Measurements from ENCODE around the gene COPA. TPM values are rescaled to one million over a fixed set of nuclear protein-coding genes. Genes with fewer than 3 reads are reported as not detected.

The COPA gene
- total and polyA plus RNA-seq, 11 donors = 46.9 to 129 (median 100) TPM

Other genes with a start within 250 kb of the COPA start
- 10 to 100 TPM; 23.1 to 49.3 (median 24.8) TPM for gene IGSF8, start 244.6 kb downstream of the COPA start, total RNA-seq
- 10 to 100 TPM; 15.0 to 30.3 TPM for gene IGSF8, start 244.6 kb downstream of the COPA start, polyA plus RNA-seq
- gene ATP1A2, start 227.5 kb downstream of the COPA start, total RNA-seq = 100 to 1,000 TPM; 115 to 393 (median 280) TPM
- 10 to 100 TPM; 29.5 to 79.3 TPM for gene ATP1A2, start 227.5 kb downstream of the COPA start, polyA plus RNA-seq
- 1 to 10 TPM in 1 of 9 donors, under 1 TPM in 3, not detected in 5; 0.09 to 1.3 (median 0.29) TPM for gene ATP1A4, start 191.6 kb downstream of the COPA start, total RNA-seq
- gene ATP1A4, start 191.6 kb downstream of the COPA start, polyA plus RNA-seq = under 1 TPM in 1 of 2 donors, not detected in 1; 0.12 TPM
- 100 to 1,000 TPM in 1 of 9 donors, 10 to 100 TPM in 8; 23.6 to 129 (median 45.9) TPM for gene CASQ1, start 152.7 kb downstream of the COPA start, total RNA-seq
- gene CASQ1, start 152.7 kb downstream of the COPA start, polyA plus RNA-seq = 10 to 100 TPM; 35.4 to 55.9 TPM
- gene PEA15, start 137.9 kb downstream of the COPA start, total RNA-seq = 100 to 1,000 TPM; 134 to 581 (median 290) TPM
- gene PEA15, start 137.9 kb downstream of the COPA start, polyA plus RNA-seq = 1,000 to 10,000 TPM in 1 of 2 donors, 100 to 1,000 TPM in 1; 250 to 1,078 TPM
- gene DCAF8, start 80.7 kb downstream of the COPA start, total RNA-seq = 100 to 1,000 TPM; 111 to 161 (median 131) TPM
- 10 to 100 TPM; 78.4 to 96.9 TPM for gene DCAF8, start 80.7 kb downstream of the COPA start, polyA plus RNA-seq
- 100 to 1,000 TPM in 1 of 9 donors, 10 to 100 TPM in 8; 65.0 to 105 (median 85.7) TPM for gene PEX19, start 58.1 kb downstream of the COPA start, total RNA-seq
- 10 to 100 TPM; 22.5 to 44.8 TPM for gene PEX19, start 58.1 kb downstream of the COPA start, polyA plus RNA-seq
- gene NCSTN, start 133 bp upstream of the COPA start, total RNA-seq = 100 to 1,000 TPM in 1 of 9 donors, 10 to 100 TPM in 8; 54.1 to 101 (median 72.2) TPM
- 10 to 100 TPM; 47.3 to 47.9 TPM for gene NCSTN, start 133 bp upstream of the COPA start, polyA plus RNA-seq
- under 1 TPM in 2 of 9 donors, not detected in 7; 0.09 to 0.18 TPM for gene NHLH1, start 23.8 kb upstream of the COPA start, total RNA-seq
- under 1 TPM in 1 of 2 donors, not detected in 1; 0.14 TPM for gene NHLH1, start 23.8 kb upstream of the COPA start, polyA plus RNA-seq
- gene VANGL2, start 57.3 kb upstream of the COPA start, total RNA-seq = 1 to 10 TPM; 1.4 to 3.2 (median 2.0) TPM
- gene VANGL2, start 57.3 kb upstream of the COPA start, polyA plus RNA-seq = 1 to 10 TPM in 1 of 2 donors, under 1 TPM in 1; 0.94 to 1.4 TPM
- gene SLAMF6, start 180.0 kb upstream of the COPA start, total RNA-seq = 1 to 10 TPM in 2 of 9 donors, under 1 TPM in 7; 0.09 to 3.8 (median 0.31) TPM
- under 1 TPM; 0.10 to 0.30 TPM for gene SLAMF6, start 180.0 kb upstream of the COPA start, polyA plus RNA-seq
- gene CD84, start 236.2 kb upstream of the COPA start, total RNA-seq = 10 to 100 TPM in 2 of 9 donors, 1 to 10 TPM in 6, under 1 TPM in 1; 0.90 to 36.2 (median 1.4) TPM
- gene CD84, start 236.2 kb upstream of the COPA start, polyA plus RNA-seq = under 1 TPM; 0.49 to 0.61 TPM